HG03565 (cell line): ENCODE data around the gene SETBP1.
A peak's percentile ranks its signal among the peaks of the same experiment; 100 is the strongest.

ENCODE experiments used
- ATAC-seq: cut with Tn5 transposase; IDR thresholded peaks from one replicate; pipeline ENCODE4 v1.9.1; 2021; ENCODE audit warnings: mild to moderate bottlenecking, moderate library complexity; ENCODE audit not compliant: unreplicated experiment

Gene SETBP1

DNA sequence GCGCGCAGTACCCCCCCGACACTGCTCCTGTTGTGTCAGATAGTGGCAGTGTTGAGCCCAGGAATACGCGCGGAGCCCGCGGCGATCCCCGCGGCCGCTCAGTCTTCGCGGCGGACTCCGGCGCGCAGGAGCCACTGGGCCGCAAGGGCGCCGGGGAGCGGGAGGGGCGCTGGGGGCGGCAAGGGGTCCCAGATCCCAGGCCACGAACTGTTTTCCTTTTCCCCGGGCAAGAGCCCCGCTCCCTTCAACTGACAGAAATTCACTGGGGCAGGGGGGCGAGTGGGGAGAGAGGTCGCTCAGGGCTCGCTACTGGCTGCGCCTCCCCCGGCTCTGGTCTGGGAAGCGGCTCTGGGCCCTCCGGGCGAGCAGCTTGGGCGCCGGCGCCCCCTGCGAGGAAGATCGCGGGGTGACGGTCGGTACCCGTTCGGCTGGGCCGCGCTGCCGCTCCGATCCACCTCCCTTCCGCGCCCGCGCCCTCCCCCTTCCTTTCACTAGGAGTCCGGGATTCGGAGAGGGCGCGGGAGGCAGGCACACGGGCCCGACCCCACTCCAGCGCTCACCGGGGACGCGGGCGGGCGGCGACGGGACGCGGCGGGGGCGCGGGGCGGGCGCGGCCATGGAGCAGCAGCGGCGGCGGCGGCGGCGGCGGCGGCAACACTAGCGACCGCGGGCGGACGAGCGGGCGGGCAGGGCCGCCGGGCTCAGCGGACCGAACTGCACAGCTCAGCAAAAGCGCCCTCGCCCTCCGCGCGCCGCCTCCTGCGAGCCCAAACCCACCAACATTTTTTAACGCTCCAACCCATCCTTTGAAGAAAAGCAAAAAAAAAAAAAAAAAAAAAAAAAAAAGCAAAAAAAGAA is 1.4 kb upstream of the SETBP1 start:
- ATAC-seq = peak; percentile 77

DNA sequence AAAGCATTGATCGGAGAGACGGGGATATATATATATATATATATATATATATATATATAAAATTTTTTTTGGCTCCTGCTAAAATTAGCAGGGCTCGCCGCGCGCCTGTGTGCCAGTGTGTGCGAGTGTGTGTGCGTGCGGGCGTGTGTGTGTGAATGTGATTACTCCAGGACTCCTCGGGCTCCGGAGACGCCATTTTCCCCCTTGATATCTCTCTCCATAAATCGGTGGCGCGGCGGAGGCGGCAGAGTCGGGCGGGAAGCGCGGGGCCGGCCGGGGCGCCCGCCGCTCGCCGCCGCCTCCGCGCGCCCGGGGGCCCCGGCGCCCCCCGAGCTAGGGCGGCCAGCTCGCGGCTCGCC is 795 bp upstream of the SETBP1 start:
- ATAC-seq = no peak

DNA sequence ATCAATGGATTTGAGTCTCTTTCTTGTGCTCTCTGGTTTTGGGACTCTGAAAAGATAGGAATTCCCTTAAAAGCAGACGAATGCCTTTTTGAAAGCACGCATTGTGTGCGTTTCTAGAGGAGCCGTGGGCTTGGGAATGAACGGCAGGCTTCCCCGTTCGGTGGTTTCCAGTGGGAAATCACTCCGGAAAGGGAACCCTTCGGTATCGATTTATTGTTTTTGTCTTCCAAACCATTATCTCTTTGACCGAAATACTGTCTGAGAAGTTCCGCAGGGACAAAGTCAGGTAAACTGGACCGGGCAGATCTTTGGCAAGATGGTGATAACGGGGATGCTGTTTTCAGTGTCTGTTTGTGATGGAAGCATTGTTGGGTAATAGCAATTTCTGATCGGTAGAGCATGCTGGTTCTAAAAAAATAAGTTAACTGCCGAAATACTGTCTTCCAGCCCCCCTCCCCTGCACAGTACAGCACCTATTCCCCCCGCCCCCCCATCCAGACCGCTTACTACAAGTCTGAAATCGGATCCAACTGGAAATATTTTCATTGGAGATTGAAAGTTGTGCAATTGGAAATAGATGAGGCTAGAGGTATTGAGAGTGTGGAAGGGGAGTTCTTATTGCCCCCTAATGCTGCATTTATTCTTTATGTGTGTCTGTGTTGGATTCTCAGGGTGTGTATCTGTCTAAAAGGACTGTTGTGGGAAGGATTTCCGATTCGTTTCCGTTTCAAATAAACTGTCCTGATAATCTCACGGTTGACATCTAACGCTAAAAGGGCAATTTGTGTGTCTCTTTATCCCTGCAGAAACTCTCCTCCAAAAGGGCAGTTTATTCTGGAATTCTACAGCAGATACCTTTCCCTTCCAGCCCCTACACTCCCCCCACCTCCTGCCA is 635 bp downstream of the SETBP1 start:
- ATAC-seq = no peak

DNA sequence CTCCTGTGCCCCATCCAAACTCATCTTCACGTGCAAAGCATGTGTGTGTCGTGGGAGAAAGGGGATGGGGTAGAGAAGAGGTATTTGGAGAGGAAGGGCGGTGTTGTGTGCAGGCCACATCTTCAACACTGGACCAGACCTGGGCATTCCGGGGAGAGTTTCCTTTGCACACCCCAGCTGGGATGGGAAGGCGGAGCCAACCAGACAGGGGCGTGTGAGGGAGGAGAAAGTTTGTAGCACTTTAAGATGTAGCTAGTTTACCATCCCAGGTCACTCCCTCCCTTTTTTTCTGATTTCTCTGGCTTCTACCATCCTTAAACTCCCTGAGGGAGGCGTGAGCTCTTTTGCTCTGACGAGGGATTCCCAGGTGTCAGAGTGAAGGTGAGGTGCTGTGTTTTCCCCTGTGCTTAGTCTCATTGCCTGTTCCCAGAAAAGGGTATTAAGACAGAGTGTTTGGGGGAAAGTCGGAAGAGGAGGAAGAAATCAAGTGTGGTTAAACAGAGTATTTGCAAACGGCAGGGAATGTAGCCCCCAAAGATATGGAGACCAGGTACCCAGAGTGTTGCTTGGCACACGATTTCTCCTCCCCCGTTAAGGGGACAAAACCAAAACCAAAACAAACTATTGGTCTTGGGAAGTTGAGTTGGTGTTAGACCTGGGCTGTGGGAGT is 1.6 kb downstream of the SETBP1 start:
- no peak for ATAC-seq

DNA sequence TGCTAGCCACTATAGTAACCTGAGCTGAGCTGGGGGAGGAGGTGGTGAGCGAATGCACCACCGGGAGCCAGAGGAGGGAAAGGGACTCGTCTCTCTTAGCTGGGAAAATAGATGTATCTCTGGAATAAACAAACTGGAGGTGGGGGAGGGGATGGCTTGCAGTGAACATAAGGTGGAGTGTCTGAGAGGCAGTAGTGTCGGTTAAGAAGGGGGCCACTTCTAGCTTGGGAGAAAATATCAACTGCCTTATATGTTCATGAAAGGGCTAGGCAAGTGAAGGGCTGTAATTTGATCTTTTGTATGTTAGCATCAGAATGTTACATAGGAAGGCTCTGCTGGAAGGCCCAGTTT is 2.2 kb downstream of the SETBP1 start:
- no peak for ATAC-seq

DNA sequence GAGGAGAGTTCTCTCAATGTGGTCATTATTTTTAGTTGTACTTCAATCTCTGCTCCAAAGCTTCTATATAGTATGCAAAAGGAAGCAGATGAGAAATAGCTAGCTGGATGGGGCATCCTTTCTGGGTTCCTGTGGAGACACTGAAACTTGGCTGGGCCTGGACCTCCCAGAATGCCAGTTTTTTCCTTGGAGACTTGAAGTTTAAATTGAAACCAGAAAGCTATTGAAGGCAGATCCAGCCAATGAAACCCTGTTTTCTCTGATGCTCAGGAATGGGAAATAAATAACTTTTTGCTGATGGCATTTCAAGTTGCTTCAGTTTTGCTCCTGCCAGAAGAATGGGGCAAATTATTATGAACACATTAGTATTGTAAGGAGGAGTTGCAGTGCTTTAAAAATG is 2.9 kb downstream of the SETBP1 start:
- no peak for ATAC-seq

DNA sequence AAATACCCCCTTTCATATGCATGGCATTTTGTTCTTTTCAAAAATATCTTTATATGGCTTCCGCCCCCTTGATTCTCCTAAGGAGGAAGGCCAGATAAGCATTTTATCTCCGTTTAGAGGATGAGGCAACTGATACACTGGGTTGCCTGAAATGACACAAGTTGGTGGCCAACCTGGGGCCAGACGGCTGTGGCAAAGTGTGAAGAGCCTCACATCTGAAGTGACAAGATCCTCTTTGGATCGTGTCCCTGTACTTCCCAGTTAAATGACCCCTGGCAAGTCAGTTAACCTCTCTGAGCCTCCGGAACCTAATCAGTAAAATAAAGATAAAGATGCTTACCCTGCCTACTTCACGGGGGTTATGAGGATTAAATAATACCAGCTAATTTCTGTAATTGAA is 4.6 kb downstream of the SETBP1 start:
- no peak for ATAC-seq

DNA sequence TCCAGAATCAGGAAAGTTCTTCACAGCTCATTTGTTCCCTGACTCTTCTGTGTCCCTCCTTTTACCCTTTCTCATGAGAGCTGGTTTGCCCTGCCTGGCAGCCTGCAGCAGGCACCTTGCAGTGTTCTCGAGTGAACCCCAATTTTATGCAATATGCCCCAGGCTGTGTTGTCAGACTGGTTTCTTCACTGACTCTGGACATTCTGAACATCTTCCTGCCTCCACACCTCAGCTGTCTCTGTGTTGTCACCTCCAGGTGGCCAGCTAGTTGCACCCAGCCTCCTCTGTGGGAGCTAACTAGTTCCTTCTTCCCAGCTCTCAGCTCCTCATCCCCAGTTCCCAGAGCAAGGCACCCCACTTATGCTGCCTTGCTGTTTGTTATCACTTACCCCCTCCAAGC is 5.5 kb downstream of the SETBP1 start:
- no peak for ATAC-seq

DNA sequence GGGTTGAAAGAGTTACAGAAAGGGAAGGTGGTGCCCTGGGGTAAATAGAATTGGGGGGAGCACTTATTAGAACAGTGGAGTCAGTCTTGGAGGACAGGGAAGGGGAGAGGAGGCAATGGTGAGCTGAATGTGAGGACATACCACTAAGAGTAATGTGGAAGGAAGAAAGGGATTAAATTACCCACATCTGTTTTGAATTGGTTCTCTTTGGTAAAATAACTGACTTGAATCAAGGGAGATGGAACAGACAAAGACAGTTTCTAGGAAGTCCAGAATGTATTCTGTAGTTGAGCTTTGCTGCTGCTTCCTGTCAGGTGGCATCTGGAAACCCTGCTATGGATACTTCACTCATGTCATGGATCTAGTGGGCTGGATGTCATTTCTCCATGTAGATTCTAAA is 6.7 kb downstream of the SETBP1 start:
- ATAC-seq = no peak

DNA sequence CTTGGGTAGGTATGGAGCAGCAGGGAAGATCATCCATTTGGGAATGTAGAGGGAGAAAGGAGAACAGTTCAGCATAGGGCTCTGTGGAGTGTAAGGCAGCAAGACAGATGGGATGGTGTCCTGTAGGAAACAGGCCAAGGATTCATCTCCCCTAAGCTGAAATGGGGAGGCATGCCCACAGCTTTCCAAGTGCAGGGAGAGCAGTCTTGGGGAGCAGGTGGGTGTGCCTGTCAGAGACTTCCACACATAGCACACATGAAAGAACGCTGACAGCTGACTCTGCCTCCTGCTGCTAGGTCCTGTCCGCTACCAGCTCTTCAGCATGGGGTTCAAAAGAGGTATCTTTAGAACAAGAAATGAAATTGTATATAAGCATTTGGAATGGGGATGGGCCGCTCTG is 9.0 kb downstream of the SETBP1 start:
- ATAC-seq = no peak

DNA sequence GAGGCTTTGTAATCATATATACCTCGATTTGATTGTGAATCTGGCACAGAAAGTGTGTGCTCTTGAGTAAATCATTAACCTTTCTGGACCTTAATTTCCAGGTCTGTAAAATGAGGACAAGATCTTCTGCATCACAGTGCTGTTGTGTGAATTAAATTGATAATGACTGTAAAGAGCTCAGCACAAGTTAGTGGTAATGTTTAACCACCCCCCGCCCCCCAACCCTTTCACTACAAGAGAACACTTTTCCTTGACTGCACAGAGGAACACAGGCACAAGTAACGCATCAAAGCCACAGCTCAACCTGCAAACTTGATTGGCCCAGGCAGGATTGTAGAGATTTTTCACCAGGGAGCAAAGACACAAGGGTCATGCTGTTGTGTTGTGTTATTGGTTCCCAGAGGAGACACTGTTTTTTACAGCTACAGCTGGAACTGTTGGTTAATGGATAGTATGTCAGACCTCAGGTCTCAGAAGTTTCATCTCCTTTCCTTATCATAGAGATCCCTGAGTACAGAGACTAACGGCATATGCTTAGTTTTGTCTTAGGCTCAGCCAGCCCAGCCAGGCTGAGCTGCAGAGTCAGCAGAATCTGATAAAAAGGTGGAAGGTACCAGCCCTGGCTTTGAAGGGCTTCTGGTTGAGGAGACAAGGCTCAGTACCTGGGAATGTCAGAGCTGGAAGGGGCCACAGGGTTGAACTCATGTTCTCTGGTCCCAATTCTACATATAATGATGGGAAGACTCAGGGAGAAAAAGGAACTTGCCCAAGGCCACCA is 10.6 kb downstream of the SETBP1 start:
- no peak for ATAC-seq

DNA sequence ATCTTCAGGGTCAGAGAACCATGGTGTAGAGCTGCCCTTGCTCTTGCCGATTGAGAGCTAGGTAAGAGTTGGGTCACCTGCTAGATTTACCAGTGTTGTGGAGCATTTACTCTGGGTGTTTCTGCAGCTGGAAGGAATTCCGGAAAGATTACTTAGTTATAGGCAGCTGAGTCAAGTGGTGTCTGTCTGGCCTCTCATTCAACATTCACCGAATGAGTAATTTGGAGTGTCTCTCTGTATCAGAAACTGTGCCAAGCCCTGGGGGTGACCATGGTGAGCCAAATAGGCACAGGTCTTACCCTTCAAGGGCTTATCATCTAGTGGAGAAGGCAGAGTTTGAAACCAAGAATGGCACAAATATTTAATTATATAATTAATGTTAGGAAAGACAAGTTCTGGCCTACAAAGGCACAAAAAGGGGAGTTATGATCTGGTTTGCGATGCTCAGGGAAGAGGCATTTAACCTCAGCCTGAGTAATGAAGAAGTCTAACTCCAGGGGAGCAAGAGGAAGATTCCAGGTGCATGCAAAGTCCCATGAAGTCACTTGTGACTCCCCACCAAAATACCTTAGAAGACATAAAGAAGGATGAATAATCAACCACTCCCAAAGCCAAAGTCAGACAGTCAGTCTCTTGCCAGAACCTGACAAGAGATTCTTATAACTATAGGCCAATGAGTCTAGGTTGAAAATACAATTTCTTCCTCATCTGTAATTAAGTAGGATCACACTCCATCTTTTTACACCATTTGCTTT is 12.5 kb downstream of the SETBP1 start:
- ATAC-seq = no peak

DNA sequence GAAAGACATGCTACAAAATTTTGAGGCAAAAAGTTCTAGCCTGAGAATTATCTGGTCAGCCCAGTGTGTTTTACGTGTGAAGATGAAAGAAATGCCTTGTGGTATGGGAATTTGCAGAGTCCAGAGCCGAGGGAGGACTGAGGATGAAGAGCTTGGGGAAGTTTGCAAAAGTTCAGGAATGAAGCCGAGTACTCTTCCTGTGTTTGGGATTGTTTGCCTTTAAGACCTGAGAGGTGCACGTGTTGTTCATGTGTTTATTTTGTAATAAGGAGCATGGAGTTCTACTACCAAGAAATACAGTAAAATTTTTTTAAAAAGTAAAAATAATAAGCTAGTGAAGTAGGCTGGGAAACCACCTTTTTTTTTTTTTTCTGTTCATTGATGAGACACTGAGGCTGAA is 14.8 kb downstream of the SETBP1 start:
- ATAC-seq = no peak

DNA sequence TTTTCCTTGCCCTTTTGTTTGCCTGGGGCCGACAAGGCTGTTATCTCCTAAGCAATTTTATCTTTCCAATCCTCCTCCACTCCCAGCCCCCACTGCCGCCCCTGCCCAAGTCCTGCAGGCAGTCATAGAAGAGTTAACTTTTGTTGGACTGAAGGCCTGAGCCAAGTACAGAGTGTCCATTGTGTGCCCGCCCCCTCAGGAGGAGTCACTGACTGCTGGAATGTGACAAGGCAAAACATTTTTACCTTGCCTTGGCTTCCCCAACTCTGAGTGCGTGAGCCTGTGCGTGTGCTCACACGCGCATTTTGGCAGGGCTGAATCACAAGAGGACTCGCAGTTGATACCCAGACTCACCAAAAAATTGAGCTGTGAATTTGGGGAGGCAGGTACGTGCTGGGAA is 16.2 kb downstream of the SETBP1 start:
- ATAC-seq = no peak

DNA sequence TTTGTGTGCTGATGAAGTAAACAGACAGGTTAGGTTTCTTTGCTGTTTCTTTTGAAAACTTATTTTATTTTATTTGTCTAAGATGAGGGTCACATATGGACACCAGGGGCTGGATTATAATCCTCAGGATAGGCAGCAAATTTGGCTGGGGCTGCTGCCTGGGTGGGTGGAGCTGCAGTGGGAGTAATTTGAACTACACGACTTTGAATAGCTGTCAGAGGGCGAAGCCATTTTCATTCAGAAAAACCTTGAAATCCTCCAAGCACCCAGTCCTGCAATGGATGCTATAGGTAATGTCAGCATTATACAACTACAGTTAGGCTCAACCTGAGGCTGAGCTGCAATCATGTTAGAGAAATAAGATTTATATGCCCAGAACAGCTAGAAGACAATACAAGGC is 16.6 kb downstream of the SETBP1 start:
- no peak for ATAC-seq

DNA sequence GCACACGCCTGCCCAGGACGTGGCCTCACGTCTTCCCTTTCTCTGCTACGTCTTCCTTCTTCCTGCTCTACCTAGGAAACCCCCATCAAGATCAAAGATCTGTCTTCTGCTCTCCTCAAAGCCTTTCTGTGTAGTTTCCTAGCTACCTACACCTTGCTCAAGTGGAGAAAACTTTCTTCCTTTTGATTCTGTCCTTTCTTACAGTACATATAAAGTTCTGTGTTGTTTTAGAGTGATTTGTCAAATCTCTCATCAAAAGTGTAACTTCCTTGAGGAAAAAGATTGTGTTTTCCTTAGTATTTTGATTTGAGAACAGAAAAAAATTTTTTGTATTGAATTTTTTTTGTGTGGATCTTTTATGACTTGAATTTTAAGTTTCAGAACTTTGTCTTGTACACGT is 17.8 kb downstream of the SETBP1 start:
- no peak for ATAC-seq

DNA sequence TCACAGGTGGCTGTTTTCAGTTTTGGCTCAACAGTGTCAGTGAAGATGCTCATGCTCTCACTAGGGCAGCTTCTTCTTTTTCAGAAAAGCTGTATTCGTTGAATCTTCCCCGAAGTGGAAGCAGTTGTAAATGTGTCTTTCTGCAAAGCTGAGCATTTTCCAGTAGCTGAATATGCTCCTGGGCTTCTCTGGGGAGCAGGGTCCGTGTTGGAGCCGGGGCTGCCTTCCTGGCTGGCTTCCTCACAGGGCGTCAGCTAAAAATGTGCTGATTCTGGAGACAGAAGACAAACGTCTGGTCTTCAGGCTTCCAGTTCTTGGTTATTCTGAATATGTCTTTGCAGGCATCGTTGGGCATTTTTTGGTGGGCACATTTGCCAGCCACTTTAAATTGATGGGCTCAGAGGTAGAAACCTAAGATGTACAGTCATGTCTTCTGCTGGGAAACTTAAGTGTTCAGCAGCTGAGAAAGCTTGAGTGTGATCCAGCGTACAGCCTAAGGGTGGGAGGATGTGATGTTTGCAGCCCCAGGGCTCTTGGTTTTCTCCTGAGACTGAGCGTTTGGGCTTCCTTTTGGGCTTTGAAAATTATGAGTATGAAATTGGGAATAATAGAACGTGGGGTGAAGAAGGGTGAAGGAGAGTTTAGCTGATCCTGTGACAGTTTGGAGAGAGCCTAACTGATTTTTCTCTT is 19.0 kb downstream of the SETBP1 start:
- no peak for ATAC-seq

DNA sequence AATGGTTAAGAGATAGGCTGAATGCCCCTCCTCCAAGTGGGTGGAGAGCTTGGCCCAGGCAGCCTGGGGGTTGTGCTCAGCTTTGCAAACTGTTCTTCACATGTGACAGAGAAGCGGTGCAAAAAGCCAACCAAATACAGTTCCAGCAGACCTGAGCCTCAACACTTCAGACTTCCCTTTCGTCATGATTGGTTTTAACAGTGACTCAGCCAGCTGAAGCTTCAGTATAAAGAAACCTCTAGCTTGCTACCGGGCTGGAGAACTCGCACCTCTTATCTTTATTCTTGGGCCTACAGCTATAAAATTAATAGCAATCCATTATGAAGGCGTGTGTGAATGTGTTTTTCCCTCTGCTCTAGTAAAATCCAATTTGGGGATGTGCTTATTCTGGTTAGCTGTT is 20.0 kb downstream of the SETBP1 start:
- ATAC-seq = no peak

DNA sequence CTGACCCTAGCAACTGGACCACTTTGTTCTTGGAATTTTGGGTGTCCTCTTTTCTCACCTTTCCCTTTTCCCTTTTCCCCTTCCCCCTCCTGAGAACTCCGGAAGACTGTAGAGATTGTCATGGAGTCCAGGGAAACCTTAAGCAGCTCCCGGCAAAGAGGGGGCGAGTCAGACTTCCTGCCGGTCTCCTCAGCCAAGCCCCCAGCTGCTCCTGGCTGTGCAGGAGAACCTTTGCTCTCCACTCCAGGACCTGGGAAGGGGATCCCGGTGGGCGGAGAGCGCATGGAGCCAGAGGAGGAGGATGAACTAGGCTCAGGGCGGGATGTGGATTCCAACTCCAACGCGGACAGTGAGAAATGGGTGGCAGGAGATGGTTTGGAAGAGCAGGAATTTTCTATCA is 20.5 kb downstream of the SETBP1 start:
- ATAC-seq = no peak

DNA sequence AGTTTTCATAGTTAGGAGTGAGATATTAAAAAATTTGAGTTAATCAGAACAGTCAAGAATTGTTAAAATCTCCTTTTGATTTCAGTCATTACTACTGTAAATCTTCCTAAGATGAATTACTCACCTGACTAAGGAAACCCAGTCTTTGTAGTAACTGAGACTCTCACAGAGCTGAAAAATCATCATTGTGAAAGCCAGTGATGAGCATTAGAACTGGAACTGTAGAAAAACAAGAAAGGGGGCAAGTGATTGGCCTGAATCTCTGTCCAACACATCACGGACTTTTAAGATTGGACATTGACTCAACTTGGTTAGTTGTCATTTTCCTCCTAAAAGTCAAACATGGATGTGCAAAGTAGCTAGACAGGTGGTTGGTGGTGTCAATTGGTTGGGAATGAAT is 21.9 kb downstream of the SETBP1 start:
- ATAC-seq = no peak
